K562 (cell line): ENCODE results near the gene BRPF1. TPM values are rescaled to one million over a fixed set of nuclear protein-coding genes. Genes with fewer than 3 reads are reported as not detected.

Experiments
- BRF2 ChIP-seq: IDR thresholded peaks from 3 replicates; pipeline ENCODE4 v1.6.1; 2011; ENCODE audit warnings: borderline replicate concordance, mild to moderate bottlenecking; ENCODE audit not compliant: insufficient read length, insufficient read depth
- CTCF ChIP-seq, 3 experiments: IDR thresholded peaks in 2 of 3; conservative IDR thresholded peaks in 1 of 3; 2 replicates each; pipeline ENCODE4 v1.5.1; 2011 to 2012; ENCODE audit warnings: low read length in 3 of 3, mild to moderate bottlenecking in 3 of 3, control low read depth in 2 of 3, improper control_type of control experiment in 1 of 3, inconsistent platforms in 1 of 3, low read depth in 1 of 3, mixed read lengths in 1 of 3, moderate library complexity in 1 of 3; ENCODE audit not compliant: insufficient read depth in 2 of 3
- DMBX1 ChIP-seq: fragments of 250-450 bp; sonication (Bioruptor Pico); IDR thresholded peaks from 2 replicates; pipeline ENCODE4 v1.8.0; 2022; ENCODE audit warnings: inconsistent platforms, mild to moderate bottlenecking, moderate library complexity, borderline replicate concordance
- KDM5B ChIP-seq: fragments of 200-600 bp; sonication (generic); IDR thresholded peaks from 2 replicates; pipeline ENCODE4 v1.6.1; 2012; ENCODE audit warnings: low read depth, mild to moderate bottlenecking, moderate library complexity, low read length, control low read depth, inconsistent platforms; ENCODE audit not compliant: insufficient replicate concordance
- PBX2 ChIP-seq, 2 experiments: IDR thresholded peaks in 1 of 2; conservative IDR thresholded peaks in 1 of 2; 2 replicates each; pipeline ENCODE4 v1.6.1; 2016; ENCODE audit warnings: low read depth in 2 of 2, mild to moderate bottlenecking in 1 of 2, missing compliant biosample characterization in 1 of 2, missing genetic modification characterization in 1 of 2, moderate library complexity in 1 of 2
- POLR3G ChIP-seq: IDR thresholded peaks from 2 replicates; pipeline ENCODE4 v1.6.1; 2011; ENCODE audit not compliant: insufficient read length, insufficient replicate concordance; ENCODE audit errors: extremely low read depth
- THAP7 ChIP-seq: fragments of 250-450 bp; sonication (Bioruptor Pico); IDR thresholded peaks from 2 replicates; pipeline ENCODE4 v1.5.0; 2021
- YY1 ChIP-seq, 3 experiments: IDR thresholded peaks; 2 replicates each; pipeline ENCODE4 v1.6.1; 2011; ENCODE audit warnings: low read length in 2 of 3, mild to moderate bottlenecking in 2 of 3, moderate library complexity in 2 of 3, borderline replicate concordance in 1 of 3, control low read depth in 1 of 3, low read depth in 1 of 3; ENCODE audit not compliant: insufficient read depth in 3 of 3, insufficient replicate concordance in 2 of 3, control insufficient read depth in 1 of 3, insufficient read length in 1 of 3; ENCODE audit errors: extremely low read depth in 1 of 3
- ZBTB43 ChIP-seq: sonication (generic); formaldehyde crosslinking; IDR thresholded peaks from 2 replicates; pipeline ENCODE4 v1.8.0; 2023; ENCODE audit warnings: mild to moderate bottlenecking, missing genetic modification reagents
- ZEB2 ChIP-seq: fragments of 450-650 bp; IDR thresholded peaks from 2 replicates; pipeline ENCODE4 v1.6.1; 2016
- ZFX ChIP-seq: sonication (generic); formaldehyde crosslinking; IDR thresholded peaks from 2 replicates; pipeline ENCODE4 v1.8.0; 2022; ENCODE audit warnings: mild to moderate bottlenecking, missing genetic modification reagents, moderate library complexity
- ZNF445 ChIP-seq: fragments of 250-450 bp; sonication (Bioruptor Pico); IDR thresholded peaks from 2 replicates; pipeline ENCODE4 v1.4.0; 2020; ENCODE audit warnings: low read depth, mild to moderate bottlenecking, moderate library complexity
- polyA plus RNA-seq, 8 experiments: library from polyadenylated mRNA; depleted of rRNA in 4 of 8; stranded (reverse) in 5 of 8; unstranded in 3 of 8; fragments of >200 nt; fragmentation: Nextera tagmentation in 2 of 8; fragmentation: Illumina TruSeq in 1 of 8; extraction: Ambion mirVana in 2 of 8; extraction: Trizol in 1 of 8; gene quantifications; 2 replicates each; pipeline versions ENCODE4 v1.2.1 to v1.2.3, GENCODE V29; 2011 to 2014; ENCODE audit warnings: inconsistent platforms in 1 of 8, missing spikeins in 1 of 8
- total RNA-seq, 7 experiments: library from RNA; depleted of rRNA in 6 of 7; stranded (reverse); fragments of >200 nt in 6 of 7; fragmentation: Illumina TruSeq in 2 of 7; extraction: Trizol in 2 of 7; gene quantifications; 2 replicates each; pipeline versions ENCODE4 v1.2.1 to v1.2.3, GENCODE V29; 2011 to 2021; ENCODE audit warnings: low replicate concordance in 1 of 7
- TF ChIP-seq, protein P1 (sequence below): sonication (generic); formaldehyde crosslinking; IDR thresholded peaks from 2 replicates; pipeline ENCODE4 v1.9.0; 2022; ENCODE audit warnings: mild to moderate bottlenecking, missing genetic modification reagents
- TF ChIP-seq, protein P2 (sequence below): fragments of 150-350 bp; conservative IDR thresholded peaks from 2 replicates; pipeline ENCODE4 v1.6.1; 2014; ENCODE audit warnings: low read length

BRPF1 gene
- total and polyA plus RNA-seq, 9 of the 15 experiments (the other 6 are each of a cell fraction or from before 2014, with no cell fraction given): 1.1 to 40.2 (median 23.5) TPM

GRCh38 chr3:9785602-9786001, 54.1 kb downstream of the BRPF1 start (continued):
- TF ChIP-seq PBX2 (CRISPR knock-in tag; IDR thresholded peaks at IDR 0.05; ENCODE audit: low read depth): no peak
- no peak for TF ChIP-seq PBX2 (tag; conservative IDR thresholded peaks at IDR 0.05; ENCODE audit: low read depth)
- TF ChIP-seq ZFX (CRISPR knock-in tag): no peak; the same call in 1 of the 2 replicates
- no peak for TF ChIP-seq DMBX1
- TF ChIP-seq, protein P1, sequence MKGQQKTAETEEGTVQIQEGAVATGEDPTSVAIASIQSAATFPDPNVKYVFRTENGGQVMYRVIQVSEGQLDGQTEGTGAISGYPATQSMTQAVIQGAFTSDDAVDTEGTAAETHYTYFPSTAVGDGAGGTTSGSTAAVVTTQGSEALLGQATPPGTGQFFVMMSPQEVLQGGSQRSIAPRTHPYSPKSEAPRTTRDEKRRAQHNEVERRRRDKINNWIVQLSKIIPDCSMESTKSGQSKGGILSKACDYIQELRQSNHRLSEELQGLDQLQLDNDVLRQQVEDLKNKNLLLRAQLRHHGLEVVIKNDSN: peak; percentile 81
- TF ChIP-seq THAP7 (CRISPR knock-in tag): no peak
- no peak for TF ChIP-seq CTCF (IDR thresholded peaks at IDR 0.05 in 2 of 3, conservative IDR thresholded peaks at IDR 0.05 in 1 of 3; ENCODE audit: insufficient read depth in 2 of 3, low read depth in 1 of 3, low read length in 3 of 3)
- no peak for TF ChIP-seq ZNF445 (CRISPR knock-in tag)
- TF ChIP-seq KDM5B: no peak
- TF ChIP-seq ZEB2: no peak
- no peak for TF ChIP-seq POLR3G
- no peak for TF ChIP-seq YY1 (IDR thresholded peaks at IDR 0.05; ENCODE audit: borderline replicate concordance in 1 of 3, control insufficient read depth in 1 of 3, extremely low read depth in 1 of 3, insufficient read depth in 3 of 3, insufficient read length in 1 of 3, insufficient replicate concordance in 2 of 3, low read depth in 1 of 3, low read length in 2 of 3)
- TF ChIP-seq, protein P2, sequence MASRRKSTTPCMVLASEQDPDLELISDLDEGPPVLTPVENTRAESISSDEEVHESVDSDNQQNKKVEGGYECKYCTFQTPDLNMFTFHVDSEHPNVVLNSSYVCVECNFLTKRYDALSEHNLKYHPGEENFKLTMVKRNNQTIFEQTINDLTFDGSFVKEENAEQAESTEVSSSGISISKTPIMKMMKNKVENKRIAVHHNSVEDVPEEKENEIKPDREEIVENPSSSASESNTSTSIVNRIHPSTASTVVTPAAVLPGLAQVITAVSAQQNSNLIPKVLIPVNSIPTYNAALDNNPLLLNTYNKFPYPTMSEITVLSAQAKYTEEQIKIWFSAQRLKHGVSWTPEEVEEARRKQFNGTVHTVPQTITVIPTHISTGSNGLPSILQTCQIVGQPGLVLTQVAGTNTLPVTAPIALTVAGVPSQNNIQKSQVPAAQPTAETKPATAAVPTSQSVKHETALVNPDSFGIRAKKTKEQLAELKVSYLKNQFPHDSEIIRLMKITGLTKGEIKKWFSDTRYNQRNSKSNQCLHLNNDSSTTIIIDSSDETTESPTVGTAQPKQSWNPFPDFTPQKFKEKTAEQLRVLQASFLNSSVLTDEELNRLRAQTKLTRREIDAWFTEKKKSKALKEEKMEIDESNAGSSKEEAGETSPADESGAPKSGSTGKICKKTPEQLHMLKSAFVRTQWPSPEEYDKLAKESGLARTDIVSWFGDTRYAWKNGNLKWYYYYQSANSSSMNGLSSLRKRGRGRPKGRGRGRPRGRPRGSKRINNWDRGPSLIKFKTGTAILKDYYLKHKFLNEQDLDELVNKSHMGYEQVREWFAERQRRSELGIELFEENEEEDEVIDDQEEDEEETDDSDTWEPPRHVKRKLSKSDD: no peak
- no peak for TF ChIP-seq BRF2
- TF ChIP-seq ZBTB43 (CRISPR knock-in tag): no peak
